Bladder microvascular endothelial cell (primary cell): Measurements from ENCODE around the gene IL1R1. TPM values are rescaled to one million over a fixed set of nuclear protein-coding genes. Genes with fewer than 3 reads are reported as not detected.

Experiments used
- total RNA-seq: library from RNA; depleted of rRNA; stranded (reverse); fragments of >200 nt; gene quantifications from 2 replicates; pipeline ENCODE4 v1.2.3, GENCODE V29; 2014

IL1R1 gene, protein sequence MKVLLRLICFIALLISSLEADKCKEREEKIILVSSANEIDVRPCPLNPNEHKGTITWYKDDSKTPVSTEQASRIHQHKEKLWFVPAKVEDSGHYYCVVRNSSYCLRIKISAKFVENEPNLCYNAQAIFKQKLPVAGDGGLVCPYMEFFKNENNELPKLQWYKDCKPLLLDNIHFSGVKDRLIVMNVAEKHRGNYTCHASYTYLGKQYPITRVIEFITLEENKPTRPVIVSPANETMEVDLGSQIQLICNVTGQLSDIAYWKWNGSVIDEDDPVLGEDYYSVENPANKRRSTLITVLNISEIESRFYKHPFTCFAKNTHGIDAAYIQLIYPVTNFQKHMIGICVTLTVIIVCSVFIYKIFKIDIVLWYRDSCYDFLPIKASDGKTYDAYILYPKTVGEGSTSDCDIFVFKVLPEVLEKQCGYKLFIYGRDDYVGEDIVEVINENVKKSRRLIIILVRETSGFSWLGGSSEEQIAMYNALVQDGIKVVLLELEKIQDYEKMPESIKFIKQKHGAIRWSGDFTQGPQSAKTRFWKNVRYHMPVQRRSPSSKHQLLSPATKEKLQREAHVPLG
- total RNA-seq: 5.3 and 15.3 TPM in 2 replicates

DNA sequence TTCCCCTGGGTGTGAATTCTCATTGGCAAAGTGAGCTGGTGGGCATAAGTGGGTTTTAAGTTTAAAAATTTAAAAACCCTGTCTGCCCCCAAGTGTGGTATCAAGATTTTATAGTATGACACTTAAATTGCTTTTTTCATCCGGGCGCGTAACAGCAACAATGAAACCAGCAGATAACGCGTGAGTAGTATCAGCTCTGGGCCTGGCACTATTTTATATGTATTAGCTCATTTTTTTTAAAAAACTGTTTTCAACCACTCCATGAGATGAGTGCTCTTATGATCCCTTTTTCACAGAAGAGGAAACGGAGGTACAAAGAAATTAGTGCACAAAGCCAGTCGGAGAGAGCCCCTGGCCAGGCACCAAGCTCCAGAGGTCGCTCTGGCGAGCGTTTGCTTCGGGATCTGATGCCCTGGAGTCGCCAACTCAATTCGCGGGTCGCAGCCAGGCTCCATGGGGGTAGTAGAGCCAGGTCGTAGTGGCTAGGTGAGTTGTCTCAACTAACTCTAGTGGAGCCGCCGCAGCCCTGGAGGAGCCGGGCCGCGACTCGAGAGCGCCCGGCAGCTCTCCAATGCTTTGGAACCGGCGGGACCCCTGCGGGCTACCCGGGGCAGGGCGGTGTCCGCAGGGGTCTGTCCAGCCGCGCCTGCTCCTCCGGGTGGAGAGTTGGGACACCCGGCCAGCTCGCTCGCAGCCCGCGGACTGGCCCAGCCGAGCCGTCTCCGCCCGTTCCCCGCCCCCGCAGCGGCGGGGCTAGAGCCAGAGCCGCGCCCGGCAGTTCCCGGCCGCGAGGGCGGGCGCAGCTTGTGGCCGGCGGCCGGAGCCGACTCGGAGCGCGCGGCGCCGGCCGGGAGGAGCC lies at the start of gene IL1R1:
IL1R1 (plus strand) TSS at position 777 of the 859 bp plus-strand sequence. CDS start 14,979 bp downstream, outside the sequence.

DNA sequence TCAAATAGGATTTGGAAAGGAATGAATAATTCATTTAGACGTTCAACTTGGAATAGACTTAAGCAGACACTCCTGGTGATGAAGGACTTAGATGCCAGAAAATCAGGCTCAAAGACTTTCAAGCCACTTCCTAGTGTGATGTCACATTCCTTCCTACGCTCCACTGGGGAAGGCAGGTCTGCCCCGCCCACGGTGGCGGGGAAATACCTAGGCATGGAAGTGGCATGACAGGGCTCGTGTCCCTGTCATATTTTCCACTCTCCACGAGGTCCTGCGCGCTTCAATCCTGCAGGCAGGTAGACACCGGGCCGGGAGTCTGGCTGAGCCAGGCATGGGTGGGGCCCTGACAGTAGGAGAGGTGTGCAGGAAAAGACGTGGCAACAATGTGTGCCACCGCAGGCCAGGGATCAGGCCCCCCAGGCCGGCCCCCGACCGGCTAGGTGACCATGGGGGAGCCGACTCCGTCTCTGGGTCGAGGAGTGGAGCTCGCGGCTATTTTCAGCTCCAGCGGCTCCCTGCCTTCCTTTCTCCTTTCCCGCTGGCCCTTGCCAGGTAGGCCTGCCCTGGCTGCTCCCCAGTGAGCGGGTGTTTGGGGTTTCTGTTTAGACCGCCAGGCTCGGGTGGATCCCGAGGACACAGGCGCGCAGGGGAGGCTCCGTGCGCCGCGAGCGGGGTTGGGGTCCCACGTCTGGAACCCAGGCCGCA lies 44.4 kb downstream of the IL1R1 start, which contains the start of gene IL1RL2:
IL1RL2 (plus strand) TSS at position 233 of the 705 bp plus-strand sequence. CDS start 845 bp downstream, outside the sequence.

Other genes starting within 250 kb of the IL1R1 start
- gene IL1R2, start 150.8 kb upstream of the IL1R1 start, total RNA-seq: not detected in 2 replicates
- gene IL1RL2, start 44.3 kb downstream of the IL1R1 start, total RNA-seq: not detected in 2 replicates
- 3.1 and 3.3 TPM in 2 replicates for gene IL1RL1, start 168.8 kb downstream of the IL1R1 start, total RNA-seq
- gene IL18R1, start 213.1 kb downstream of the IL1R1 start, total RNA-seq: 0.65 and 0.82 TPM in 2 replicates